IMR-90 (cell line): Measurements from ENCODE around the gene OR2C3. TPM values are rescaled to one million over a fixed set of nuclear protein-coding genes. Genes with fewer than 3 reads are reported as not detected.

ENCODE experiments used
- ATAC-seq: fragments of 200-7000 bp; cut with Tn5 transposase; 2 replicates; pipeline ENCODE4 v1.9.1; 2020; ENCODE audit warnings: low read depth, mild to moderate bottlenecking, moderate library complexity
- Bru-seq: library from RNA; stranded (reverse); fragments of 400-500 nt; gene quantifications from one replicate; lab custom pipeline; 2021; lab: Mats Ljungman, UMichigan
- BruChase-seq, 2 experiments: library from RNA; stranded (reverse); fragments of 400-500 nt; gene quantifications; one replicate each; lab custom pipeline; 2021; lab: Mats Ljungman, UMichigan
- BruUV-seq: library from RNA; stranded (reverse); fragments of 400-500 nt; replicated peaks from 2 replicates; lab custom pipeline; 2021; lab: Mats Ljungman, UMichigan
- CTCF ChIA-PET: fragments of 300-600 bp; formaldehyde crosslinking; extraction: SDS; loops from one replicate; lab custom pipeline; 2021; ENCODE audit warnings: antibody characterized with exemption; lab: Yijun Ruan, JAX
- POLR2A ChIA-PET: fragments of 300-600 bp; sonication (Branson Sonifier 250); formaldehyde crosslinking; loops from one replicate; lab custom pipeline; 2022; ENCODE audit warnings: antibody characterized with exemption; ENCODE audit not compliant: unreplicated experiment; lab: Charles Lee
- DNase-seq: peaks from one replicate; pipeline ENCODE4 v3.0.0; 2013
- H2AFZ ChIP-seq: replicated peaks from 2 replicates; pipeline ENCODE3; 2013; ENCODE audit warnings: low read length, mild to moderate bottlenecking; ENCODE audit not compliant: poor library complexity
- H2AK5ac ChIP-seq: 2 replicates; pipeline ENCODE4 v1.6.1; 2013; ENCODE audit warnings: low read depth, low read length, inconsistent platforms
- H2AK9ac ChIP-seq: replicated peaks from 2 replicates; pipeline ENCODE3; 2013; ENCODE audit warnings: mild to moderate bottlenecking, low read depth, low read length, moderate library complexity; ENCODE audit not compliant: poor library complexity
- H2BK120ac ChIP-seq: 2 replicates; pipeline ENCODE4 v1.6.1; 2013; ENCODE audit warnings: low read depth, low read length, inconsistent platforms
- H2BK15ac ChIP-seq: 3 replicates; pipeline ENCODE4 v1.6.1; 2013; ENCODE audit warnings: low read depth, low read length, inconsistent platforms
- H2BK20ac ChIP-seq: 2 replicates; pipeline ENCODE4 v1.6.1; 2013; ENCODE audit warnings: low read depth, mild to moderate bottlenecking, inconsistent platforms, low read length, moderate library complexity
- H2BK5ac ChIP-seq: 2 replicates; pipeline ENCODE4 v1.6.1; 2013; ENCODE audit warnings: mild to moderate bottlenecking, low read depth, low read length, inconsistent platforms; ENCODE audit not compliant: poor library complexity, severe bottlenecking
- H3K14ac ChIP-seq: replicated peaks from 2 replicates; pipeline ENCODE4 v1.6.1; 2013; ENCODE audit warnings: low read depth, low read length, inconsistent platforms
- H3K18ac ChIP-seq: 2 replicates; pipeline ENCODE4 v1.6.1; 2013; ENCODE audit warnings: low read depth, low read length, control low read depth
- H3K23ac ChIP-seq: 2 replicates; pipeline ENCODE4 v1.6.1; 2013; ENCODE audit warnings: low read depth, low read length, inconsistent platforms
- H3K27ac ChIP-seq: 2 replicates; pipeline ENCODE4 v1.5.1; 2013; ENCODE audit warnings: mild to moderate bottlenecking, control low read depth, low read length; ENCODE audit not compliant: insufficient read depth
- H3K27me3 ChIP-seq: 2 replicates; pipeline ENCODE4 v1.6.1; 2013; ENCODE audit warnings: low read length; ENCODE audit not compliant: control insufficient read depth, insufficient read depth
- H3K36me3 ChIP-seq: 2 replicates; pipeline ENCODE4 v1.6.1; 2013; ENCODE audit warnings: low read length, mixed read lengths; ENCODE audit not compliant: control insufficient read depth, insufficient read depth
- H3K4ac ChIP-seq: 2 replicates; pipeline ENCODE4 v1.6.1; 2013; ENCODE audit warnings: low read depth, low read length, inconsistent platforms
- H3K4me1 ChIP-seq: 2 replicates; pipeline ENCODE4 v1.6.1; 2013; ENCODE audit warnings: low read length, mixed read lengths; ENCODE audit not compliant: control insufficient read depth, insufficient read depth
- H3K4me2 ChIP-seq: 2 replicates; pipeline ENCODE4 v1.6.1; 2013; ENCODE audit warnings: low read depth, mild to moderate bottlenecking, control low read depth, low read length, moderate library complexity
- H3K4me3 ChIP-seq: 2 replicates; pipeline ENCODE4 v1.5.1; 2013; ENCODE audit warnings: low read depth, mild to moderate bottlenecking, control low read depth, low read length, moderate library complexity; ENCODE audit not compliant: insufficient read depth
- H3K56ac ChIP-seq: 2 replicates; pipeline ENCODE4 v1.6.1; 2013; ENCODE audit warnings: low read length, inconsistent platforms; ENCODE audit not compliant: insufficient read depth; ENCODE audit errors: extremely low read depth
- H3K79me1 ChIP-seq, 2 experiments: 2 replicates each; pipeline ENCODE4 v1.6.1; 2013; ENCODE audit warnings: low read length in 2 of 2, inconsistent platforms in 1 of 2, low read depth in 1 of 2
- H3K9ac ChIP-seq: 2 replicates; pipeline ENCODE4 v1.6.1; 2013; ENCODE audit warnings: low read depth, low read length, control low read depth
- H3K9me1 ChIP-seq: 2 replicates; pipeline ENCODE4 v1.6.1; 2013; ENCODE audit warnings: low read length, inconsistent platforms; ENCODE audit not compliant: insufficient read depth
- H3K9me3 ChIP-seq: 2 replicates; pipeline ENCODE4 v1.6.1; 2013; ENCODE audit warnings: low read length; ENCODE audit not compliant: control insufficient read depth, insufficient read depth
- H4K20me1 ChIP-seq: 2 replicates; pipeline ENCODE4 v1.6.1; 2013; ENCODE audit warnings: low read length, inconsistent platforms; ENCODE audit not compliant: insufficient read depth
- H4K5ac ChIP-seq: 2 replicates; pipeline ENCODE4 v1.6.1; 2013; ENCODE audit warnings: mild to moderate bottlenecking, low read depth, low read length, control low read depth
- H4K8ac ChIP-seq, 2 experiments: 2 replicates each; pipeline ENCODE4 v1.6.1; 2013; ENCODE audit warnings: low read depth in 2 of 2, low read length in 2 of 2, control low read depth in 1 of 2, inconsistent platforms in 1 of 2
- H4K91ac ChIP-seq: 2 replicates; pipeline ENCODE4 v1.6.1; 2013; ENCODE audit warnings: low read depth, low read length, inconsistent platforms; ENCODE audit not compliant: insufficient read depth
- CTCF ChIP-seq: conservative IDR thresholded peaks from 2 replicates; pipeline ENCODE4 v1.5.1; 2012; ENCODE audit warnings: mild to moderate bottlenecking, low read depth, low read length, improper control_type of control experiment
- POLR2A ChIP-seq: IDR thresholded peaks from 2 replicates; pipeline ENCODE4 v1.6.1; 2012; ENCODE audit warnings: mild to moderate bottlenecking, low read depth, low read length
- WGBS, 2 experiments: methylation state at CpG; one replicate each; pipeline versions ENCODE4 v1.1.5 to v1.1.7; 2013; ENCODE audit warnings: missing lambda C conversion rate in 2 of 2; ENCODE audit not compliant: insufficient read length in 1 of 2; ENCODE audit errors: extremely low coverage in 2 of 2; 5-methylcytosine and 5-hydroxymethylcytosine counted together
- dilution Hi-C: fragments of 300-500 bp; cut with HindIII; formaldehyde crosslinking; loops from one replicate; pipeline ENCODE4 v1.14.3; 2018; ENCODE audit warnings: low sequenced_read_pairs; ENCODE audit not compliant: unreplicated experiment
- in situ Hi-C: fragments of 300-500 bp; cut with MboI; formaldehyde crosslinking; loops from 3 replicates; pipeline ENCODE4 v1.14.3; 2019; ENCODE audit warnings: low sequenced_read_pairs, inconsistent platforms, mixed read lengths
- intact Hi-C: fragments of 100-400 bp; cut with micrococcal nuclease; formaldehyde crosslinking; loops from 2 replicates; pipeline ENCODE4 v1.10.0; 2022
- long read RNA-seq: library from polyadenylated mRNA; unstranded; transcript quantifications from one replicate; pipeline ENCODE4 v2.0.0, GENCODE V29; 2021; ENCODE audit not compliant: unreplicated experiment
- polyA plus RNA-seq, 3 experiments: library from polyadenylated mRNA; depleted of rRNA; stranded (reverse); fragments of >200 nt; gene quantifications; 2 replicates each; pipeline ENCODE4 v1.2.3, GENCODE V29; 2012; ENCODE audit warnings: low replicate concordance in 1 of 3
- total RNA-seq: library from RNA; depleted of rRNA; stranded (reverse); fragments of >200 nt; gene quantifications from 2 replicates; pipeline ENCODE4 v1.2.3, GENCODE V29; 2012; rRNA removed

The OR2C3 gene
- total RNA-seq, result not detected in 2 replicates
- not detected in 2 replicates for polyA plus RNA-seq (2012; rRNA removed)
- not detected in 2 replicates for polyA plus RNA-seq (2012; cell fraction: cytosol; rRNA removed)
- polyA plus RNA-seq (2012; cell fraction: nucleus; rRNA removed; ENCODE audit: low replicate concordance), result not detected in 2 replicates
- Bru-seq, nascent RNA, result not detected
- not detected for BruChase-seq, experiment 1, labeled RNA remaining after a 6-hour chase
- BruChase-seq, experiment 2, labeled RNA remaining after a 2-hour chase, result not detected
- long read RNA-seq, result 0 reads

- Histone ChIP-seq H4K8ac (no peak within 1 kb of the TSS), H4K91ac (no peak within 1 kb of the TSS), H3K27ac (no peak within 1 kb of the TSS), H2BK20ac (no peak within 1 kb of the TSS), H3K9ac (no peak within 1 kb of the TSS), H2BK15ac (no peak within 1 kb of the TSS), H3K9me1 (no peaks in the 10 kb centered on the region), H4K20me1 (no peaks in the 10 kb centered on the region), H3K27me3 (no peaks in the 10 kb centered on the region), H2AFZ (no peak within 1 kb of the TSS), H3K4me3 (no peak within 1 kb of the TSS), H3K79me1 (no peaks in the 10 kb centered on the region), H3K56ac (no peak within 1 kb of the TSS), H3K23ac (no peak within 1 kb of the TSS), H3K36me3 (no peaks in the 10 kb centered on the region), H3K4me2 (no peak within 1 kb of the TSS), H2AK9ac (no peak within 1 kb of the TSS), H2BK120ac (no peak within 1 kb of the TSS), H3K4me1 (no peaks in the 10 kb centered on the region), H3K9me3 (peaks cover 14% of the 10 kb centered on the region), H3K14ac (no peak within 1 kb of the TSS), H2AK5ac (no peak within 1 kb of the TSS), H3K4ac (no peak within 1 kb of the TSS), H4K5ac (no peak within 1 kb of the TSS), H2BK5ac (no peak within 1 kb of the TSS), H3K18ac (no peak within 1 kb of the TSS)
- TF ChIP-seq CTCF (no peak), POLR2A (no peak)
- ATAC-seq, result no peak
- POLR2A ChIA-PET, result no interaction called here
- no peak for DNase-seq
- 100% methylated on average over 1 of the region's 2 CpGs; no CpG with 5 or more reads in 1 of the 2 experiments for WGBS, 2 experiments
- CTCF ChIA-PET, result no interaction called here
- in situ Hi-C loops, result no loop called here
- dilution Hi-C loops, result no loop called here
- intact Hi-C loops, result no loop called here
- BruUV-seq, result no TSS peak
These were observed at the start of gene OR2C3 for GRCh38 chr1:247536340-247536739. TSS of gene OR2C3 (minus strand) at chr1:247536440. CDS start at chr1:247532511, 3,929 bp downstream.
